Left lung (tissue), 10 donors: ENCODE results near the gene SYT1. TPM values are rescaled to one million over a fixed set of nuclear protein-coding genes. Genes with fewer than 3 reads are reported as not detected.

Source experiments
- ATAC-seq: fragments of 200-7000 bp; cut with Tn5 transposase; one replicate; pipeline ENCODE4 v1.9.1; 2020; ENCODE audit warnings: moderate library complexity
- DNase-seq, 4 donors: peaks; one replicate each; pipeline ENCODE4 v3.0.0-alpha.2; 2013 to 2020
- H3K27ac ChIP-seq, 2 donors: fragments of 200-600 bp; sonication (generic) in 1 of 2; one replicate each; pipeline versions ENCODE4 v1.5.0 to v1.8.0; 2020 to 2021
- H3K27me3 ChIP-seq, 2 donors: fragments of 200-600 bp; sonication (generic) in 1 of 2; one replicate each; pipeline versions ENCODE4 v1.5.0 to v1.8.0; 2020 to 2021
- H3K36me3 ChIP-seq, 2 donors: fragments of 200-600 bp; sonication (generic) in 1 of 2; one replicate each; pipeline versions ENCODE4 v1.5.0 to v1.8.0; 2020 to 2021
- H3K4me1 ChIP-seq, 2 donors: fragments of 200-600 bp; one replicate each; pipeline ENCODE4 v1.8.0; 2021
- H3K4me3 ChIP-seq, 2 donors: fragments of 200-600 bp; sonication (generic) in 1 of 2; one replicate each; pipeline versions ENCODE4 v1.5.0 to v1.8.0; 2020 to 2021; ENCODE audit warnings: mild to moderate bottlenecking in 1 of 2
- H3K9me3 ChIP-seq, 2 donors: fragments of 200-600 bp; sonication (generic) in 1 of 2; one replicate each; pipeline versions ENCODE4 v1.5.0 to v1.8.0; 2020 to 2021
- CTCF ChIP-seq, 2 donors: fragments of 200-600 bp; sonication (generic) in 1 of 2; IDR thresholded peaks; one replicate each; pipeline versions ENCODE4 v1.5.0 to v1.8.0; 2021; ENCODE audit warnings: antibody characterized with exemption in 2 of 2
- intact Hi-C, 2 donors: fragments of 100-400 bp; cut with DNase I; formaldehyde crosslinking; loops; one replicate each; pipeline versions ENCODE4 v1.11.2 to v1.14.2; 2022
- polyA plus RNA-seq, 6 donors: library from polyadenylated mRNA; unstranded; fragments of 120-200 nt; gene quantifications; one replicate each; pipeline ENCODE4 v1.2.1, GENCODE V29; 2013; ENCODE audit not compliant: insufficient read length in 6 of 6
- total RNA-seq, 2 donors: library from RNA; stranded (reverse); fragmentation: NEBNext Ultra II Directional; extraction: Animal tissue kit (Norgen Biotek cat#: 25700); gene quantifications; one replicate each; pipeline ENCODE4 v1.2.1, GENCODE V29; 2021
- donor health status: DM: no; HTN: yes; CAD: no.
- donor health status: DM: no; HTN: no; CAD: no.

The SYT1 gene
- total and polyA plus RNA-seq, 8 donors = 1.5 to 6.9 (median 4.8) TPM

- DNase-seq (no peak), ATAC-seq (no peak)
- Histone ChIP-seq H3K27ac (no peak overlapping the region), H3K4me1 (no peaks in the 10 kb centered on the region), H3K36me3 (no peaks in the 10 kb centered on the region), H3K9me3 (no peaks in the 10 kb centered on the region), H3K27me3 (no peaks in the 10 kb centered on the region), H3K4me3 (no peak overlapping the region)
- no peak for TF ChIP-seq CTCF (IDR thresholded peaks at IDR 0.05)
- intact Hi-C loops = no loop called here
Observed at GRCh38 chr12:79393842-79394241, 529.3 kb downstream of the SYT1 start.

GRCh38 chr12:79397609-79398008 lies 533.0 kb downstream of the SYT1 start:
- no peaks in the 10 kb centered on the region for H3K27me3 ChIP-seq
- DNase-seq (no peak), ATAC-seq (no peak)
- no peak overlapping the region for H3K4me3 ChIP-seq
- TF ChIP-seq CTCF (IDR thresholded peaks at IDR 0.05) = no peak
- intact Hi-C loops = no loop called here
- no peak overlapping the region for H3K27ac ChIP-seq
- no peaks in the 10 kb centered on the region for H3K9me3 ChIP-seq
- H3K36me3 ChIP-seq = no peaks in the 10 kb centered on the region
- H3K4me1 ChIP-seq = no peaks in the 10 kb centered on the region

GRCh38 chr12:79400481-79400880 lies 535.9 kb downstream of the SYT1 start:
- DNase-seq (no peak), ATAC-seq (no peak)
- intact Hi-C loops = loop anchor here in 1 of 2 donors (10.0 kb wide), 1 partner anchor 874 kb away; no protein-coding TSS in a partner anchor
- H3K4me1 ChIP-seq = no peaks in the 10 kb centered on the region
- TF ChIP-seq CTCF (IDR thresholded peaks at IDR 0.05) = no peak
- no peaks in the 10 kb centered on the region for H3K9me3 ChIP-seq
- no peak overlapping the region for H3K4me3 ChIP-seq
- H3K27me3 ChIP-seq = no peaks in the 10 kb centered on the region
- H3K36me3 ChIP-seq = no peaks in the 10 kb centered on the region
- H3K27ac ChIP-seq = no peak overlapping the region

- DNase-seq = no peak
- Histone ChIP-seq H3K36me3 (no peaks in the 10 kb centered on the region), H3K4me3 (no peak overlapping the region), H3K9me3 (no peaks in the 10 kb centered on the region), H3K27ac (no peak overlapping the region), H3K4me1 (no peaks in the 10 kb centered on the region), H3K27me3 (no peaks in the 10 kb centered on the region)
- intact Hi-C loops = loop anchor here in 1 of 2 donors (10.0 kb wide), 1 partner anchor 872 kb away; no protein-coding TSS in a partner anchor
- TF ChIP-seq CTCF (IDR thresholded peaks at IDR 0.05) = no peak
- ATAC-seq = no peak
Observed at GRCh38 chr12:79402606-79403005, 538.0 kb downstream of the SYT1 start.

- Histone ChIP-seq H3K4me1 (no peaks in the 10 kb centered on the region), H3K4me3 (no peak overlapping the region), H3K9me3 (no peaks in the 10 kb centered on the region), H3K27ac (no peak overlapping the region), H3K27me3 (no peaks in the 10 kb centered on the region), H3K36me3 (no peaks in the 10 kb centered on the region)
- intact Hi-C loops = loop anchor here in 1 of 2 donors (10.0 kb wide), 1 partner anchor 868 kb away; no protein-coding TSS in a partner anchor
- no peak for TF ChIP-seq CTCF (IDR thresholded peaks at IDR 0.05)
- ATAC-seq (no peak), DNase-seq (no peak)
Observed at GRCh38 chr12:79406993-79407392, 542.4 kb downstream of the SYT1 start.
